H1 (cell line): ENCODE data around the gene LSM3. TPM values are rescaled to one million over a fixed set of nuclear protein-coding genes. Genes with fewer than 3 reads are reported as not detected.

Source experiments
- CHD7 ChIP-seq: fragments of 300-600 bp; sonication (generic); IDR thresholded peaks from 2 replicates; pipeline ENCODE4 v1.7.1; 2012; ENCODE audit warnings: low read length, moderate library complexity, mild to moderate bottlenecking, inconsistent platforms; ENCODE audit not compliant: insufficient replicate concordance
- E2F6 ChIP-seq: IDR thresholded peaks from 2 replicates; pipeline ENCODE4 v1.6.1; 2012; ENCODE audit warnings: inconsistent platforms
- FOSL1 ChIP-seq: IDR thresholded peaks from 2 replicates; pipeline ENCODE4 v1.6.1; 2011; ENCODE audit warnings: mild to moderate bottlenecking, low read depth, low read length, moderate library complexity; ENCODE audit not compliant: insufficient read depth
- JUN ChIP-seq: IDR thresholded peaks from 2 replicates; pipeline ENCODE4 v1.6.1; 2011; ENCODE audit warnings: low read depth, mild to moderate bottlenecking, improper control_type of control experiment, low read length
- RAD21 ChIP-seq, 2 experiments: IDR thresholded peaks in 1 of 2; conservative IDR thresholded peaks in 1 of 2; 2 replicates each; pipeline ENCODE4 v1.6.1; 2011; ENCODE audit warnings: low read depth in 2 of 2, low read length in 2 of 2, improper control_type of control experiment in 1 of 2, inconsistent platforms in 1 of 2, mild to moderate bottlenecking in 1 of 2, moderate library complexity in 1 of 2
- SP1 ChIP-seq: IDR thresholded peaks from 2 replicates; pipeline ENCODE4 v1.6.1; 2011; ENCODE audit warnings: low read depth, low read length
- TAF1 ChIP-seq: IDR thresholded peaks from 2 replicates; pipeline ENCODE4 v1.6.1; 2011; ENCODE audit warnings: mild to moderate bottlenecking, low read depth, low read length
- polyA plus RNA-seq, 7 experiments: library from polyadenylated mRNA; depleted of rRNA in 3 of 7; stranded (reverse) in 5 of 7; unstranded in 2 of 7; fragments of >200 nt in 5 of 7; fragments of 200-250 nt in 2 of 7; gene quantifications; 1 replicate in 5 of 7; 2 replicates in 1 of 7; 4 replicates in 1 of 7; pipeline versions ENCODE4 v1.2.1 to v1.2.3, GENCODE V29; 2011 to 2013; ENCODE audit warnings: missing spikeins in 2 of 7, mixed read lengths in 2 of 7
- total RNA-seq: library from RNA; stranded (reverse); fragmentation: NEBNext Ultra II Directional; extraction: Animal tissue kit (Norgen Biotek cat#: 25700); gene quantifications from 2 replicates; pipeline ENCODE4 v1.2.1, GENCODE V29; 2021

Gene LSM3
- total and polyA plus RNA-seq, 2 of the 8 experiments (the other 6 are each of a cell fraction or from before 2014, with no cell fraction given): 7.1 to 25.4 TPM

GRCh38 chr3:14148041-14148985, 30.3 kb upstream of the LSM3 start (continued):
- no peak for TF ChIP-seq CHD7
- TF ChIP-seq FOSL1: no peak
- no peak for TF ChIP-seq JUN
- TF ChIP-seq E2F6: no peak
- TF ChIP-seq RAD21 (IDR thresholded peaks at IDR 0.05 in 1 of 2, conservative IDR thresholded peaks at IDR 0.05 in 1 of 2; ENCODE audit: low read depth in 2 of 2, low read length in 2 of 2): peak; percentile 43 to 62; a peak in 3 of 4 replicates
- 0 out of 2 replicates have a peak, but pooled peaks have one; percentile 10 for TF ChIP-seq SP1
- 0 out of 2 replicates have a peak, but pooled peaks have one; percentile 28 for TF ChIP-seq TAF1
